PC-3 (cell line): ENCODE measurements around the gene SULF2.

Source experiments
- CTCF ChIP-seq: fragments of 300-600 bp; sonication (generic); conservative IDR thresholded peaks from 2 replicates; pipeline ENCODE4 v1.5.1; 2017; ENCODE audit warnings: antibody characterized with exemption, low read depth, mild to moderate bottlenecking, low read length
- EZH2 ChIP-seq: fragments of 300-600 bp; sonication (generic); IDR thresholded peaks from one replicate; pipeline ENCODE4 v1.6.1; 2017; ENCODE audit warnings: antibody characterized with exemption, mild to moderate bottlenecking, low read length; ENCODE audit not compliant: unreplicated experiment
- EZH2phosphoT487 ChIP-seq: fragments of 300-600 bp; sonication (generic); IDR thresholded peaks from 2 replicates; pipeline ENCODE4 v1.6.1; 2018; ENCODE audit warnings: mild to moderate bottlenecking, antibody characterized with exemption, low read length, borderline replicate concordance

GRCh38 chr20:47801079-47801478 is 15.8 kb upstream of the SULF2 start:
- no peak for TF ChIP-seq CTCF
- no peak for TF ChIP-seq EZH2
- TF ChIP-seq EZH2phosphoT487, result no peak
